ENCODE results near the gene SLC22A23. TPM values are rescaled to one million over a fixed set of nuclear protein-coding genes. Genes with fewer than 3 reads are reported as not detected.
A peak's percentile ranks its signal among the peaks of the same experiment; 100 is the strongest.

SLC22A23 gene
- total and polyA plus RNA-seq, 5 donors from 2014 or later: 0.24 to 6.3 (median 0.71) TPM

DNA sequence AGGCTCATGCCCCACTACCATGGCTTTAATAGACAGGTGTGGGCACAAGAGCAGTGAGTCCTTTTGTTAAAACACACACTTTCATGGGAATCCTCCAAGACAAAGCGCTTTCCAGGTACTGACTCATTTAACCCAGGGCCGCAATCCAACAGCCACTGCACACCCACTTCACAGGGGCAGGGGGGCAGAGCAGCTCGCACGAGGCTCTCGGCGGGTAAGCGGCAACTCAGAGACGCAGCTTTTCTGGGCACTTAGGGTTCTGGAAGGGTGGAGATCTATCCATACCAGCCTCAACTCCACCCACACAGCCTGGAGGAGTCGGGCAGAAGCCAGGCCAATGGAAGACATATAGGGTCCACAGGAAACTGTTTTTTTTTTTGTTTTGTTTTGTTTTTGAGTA is 169.5 kb downstream of the SLC22A23 start:
- H3K27ac Mint-ChIP-seq: no peak overlapping the region
- peaks cover 0 to 4% (median 0%) of the 10 kb centered on the region in 4 donors for H3K4me1 Mint-ChIP-seq
- DNase-seq: no peak

DNA sequence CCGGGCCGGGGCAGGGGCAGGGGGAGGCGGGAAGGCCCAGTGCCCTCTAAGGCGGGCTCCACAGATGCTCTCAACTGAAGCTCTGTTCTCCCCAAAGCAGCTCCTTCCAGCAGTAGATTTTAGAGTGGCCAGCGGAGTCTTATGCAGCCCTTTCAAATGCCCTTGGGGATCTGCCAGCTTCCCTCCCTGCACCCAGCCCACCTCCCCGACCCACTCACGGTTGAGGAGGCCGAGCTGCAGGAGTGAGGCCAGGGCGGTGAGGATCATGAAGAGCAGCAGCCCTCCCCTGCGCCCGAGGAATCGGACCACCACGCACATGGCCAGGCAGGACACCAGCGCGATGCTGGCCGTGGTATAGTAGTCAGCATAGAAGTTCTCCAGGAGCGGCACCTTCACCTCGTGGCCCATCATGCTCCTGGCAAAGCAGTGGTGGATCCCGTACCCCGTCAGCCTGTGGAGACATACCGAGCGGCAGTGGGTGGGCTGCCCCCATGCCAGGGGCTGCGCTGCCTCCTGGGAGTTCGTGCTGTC is 170.1 kb downstream of the SLC22A23 start:
- H3K27ac Mint-ChIP-seq: peak overlapping the region in 2 of 3 donors; percentile 46 to 86
- no peaks in the 10 kb centered on the region for H3K9me3 ChIP-seq (ENCODE audit: control insufficient read depth in 2 of 2, low read length in 2 of 2)
- ATAC-seq (ENCODE audit: low read depth in 2 of 2) (peak in 1 of 2 donors; percentile 23), DNase-seq (no peak)
- no peak overlapping the region for H3K4me3 Mint-ChIP-seq
- peaks cover 4% of the 10 kb centered on the region for H3K36me3 ChIP-seq (ENCODE audit: control insufficient read depth, insufficient read depth, low read length)
- peaks cover 10% of the 10 kb centered on the region for H3K36me3 Mint-ChIP-seq
- H3K4me1 ChIP-seq (ENCODE audit: control insufficient read depth, insufficient read depth, low read length, poor library complexity, severe bottlenecking): no peaks in the 10 kb centered on the region
- no peak overlapping the region for H3K27ac ChIP-seq (ENCODE audit: insufficient read depth, low read length, poor library complexity, severe bottlenecking)
- H3K4me3 ChIP-seq (ENCODE audit: low read depth, low read length): no peak overlapping the region
- H3K4me1 Mint-ChIP-seq: peaks cover 0 to 4% (median 0%) of the 10 kb centered on the region in 4 donors
- H3K27me3 Mint-ChIP-seq: no peaks in the 10 kb centered on the region
- H3K27me3 ChIP-seq (ENCODE audit: control insufficient read depth, insufficient read depth, low read length): no peaks in the 10 kb centered on the region
- no peaks in the 10 kb centered on the region for H3K9me3 Mint-ChIP-seq

More for the DNA sequence above, 169.5 kb downstream of the SLC22A23 start:
- Mint-ChIP-seq H3K9me3 (no peaks in the 10 kb centered on the region), H3K27me3 (no peaks in the 10 kb centered on the region), H3K4me3 (no peak overlapping the region), H3K36me3 (peaks cover 10% of the 10 kb centered on the region)
- no peaks in the 10 kb centered on the region for H3K9me3 ChIP-seq (ENCODE audit: control insufficient read depth in 2 of 2, low read length in 2 of 2)
- H3K4me3 ChIP-seq (ENCODE audit: low read depth, low read length): no peak overlapping the region
- H3K4me1 ChIP-seq (ENCODE audit: control insufficient read depth, insufficient read depth, low read length, poor library complexity, severe bottlenecking): no peaks in the 10 kb centered on the region
- no peak for ATAC-seq (ENCODE audit: low read depth in 2 of 2)
- H3K27me3 ChIP-seq (ENCODE audit: control insufficient read depth, insufficient read depth, low read length): no peaks in the 10 kb centered on the region
- H3K27ac ChIP-seq (ENCODE audit: insufficient read depth, low read length, poor library complexity, severe bottlenecking): no peak overlapping the region
- peaks cover 4% of the 10 kb centered on the region for H3K36me3 ChIP-seq (ENCODE audit: control insufficient read depth, insufficient read depth, low read length)

DNA sequence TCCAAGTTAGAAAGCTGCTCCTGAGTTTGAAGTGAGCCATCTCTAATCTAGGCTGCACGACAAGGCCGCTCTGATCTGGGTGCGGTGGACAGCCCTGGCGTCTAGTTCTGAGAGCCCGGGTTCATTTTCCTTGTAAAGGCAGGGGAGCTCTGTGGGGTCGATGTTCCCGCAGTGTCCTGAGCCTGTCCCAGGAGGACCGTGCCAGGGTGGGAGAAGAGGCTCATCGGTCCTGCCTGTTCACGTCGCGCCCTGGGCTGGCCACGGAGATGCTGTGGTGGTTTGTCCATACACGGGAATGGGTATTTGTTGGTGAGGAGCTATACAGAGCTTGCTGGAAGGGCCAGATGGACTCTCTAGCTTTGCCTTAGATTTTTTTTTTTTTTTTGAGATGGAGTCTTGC is 171.1 kb downstream of the SLC22A23 start:
- no peak for DNase-seq

DNA sequence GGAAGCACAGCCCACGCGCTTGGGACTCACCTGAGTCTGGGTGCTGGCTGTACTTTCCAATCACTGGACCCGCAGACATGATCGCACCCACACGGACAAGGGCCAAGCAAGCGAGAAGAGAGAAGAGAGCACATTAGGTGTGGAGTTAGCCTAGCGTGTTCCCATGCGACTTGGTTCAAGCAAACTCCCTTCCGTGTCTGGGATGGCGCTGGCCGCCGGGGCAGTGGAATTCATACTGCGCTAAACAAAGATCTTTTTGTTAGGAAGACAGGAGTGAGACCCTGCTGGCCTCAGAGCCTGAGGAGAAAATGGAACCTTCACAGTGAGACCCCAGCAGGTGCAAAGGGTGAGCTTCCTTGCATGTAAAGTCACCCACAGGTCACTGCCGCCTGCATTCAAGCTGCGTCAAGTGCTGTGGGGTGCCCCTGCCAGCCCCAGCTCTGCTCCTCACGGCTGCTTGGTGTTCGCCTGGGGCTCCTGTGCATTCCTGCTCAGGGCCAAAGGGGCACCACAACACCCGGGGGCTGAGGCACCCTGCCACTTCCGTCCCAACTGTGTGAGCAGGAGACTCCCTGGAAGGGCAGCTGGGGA is 171.7 kb downstream of the SLC22A23 start:
- Mint-ChIP-seq H3K27ac (no peak overlapping the region), H3K4me3 (no peak overlapping the region), H3K27me3 (no peaks in the 10 kb centered on the region), H3K36me3 (peaks cover 10% of the 10 kb centered on the region), H3K4me1 (peaks cover 0 to 4% (median 0%) of the 10 kb centered on the region in 4 donors), H3K9me3 (no peaks in the 10 kb centered on the region)
- no peak for DNase-seq
- Histone ChIP-seq H3K27ac (ENCODE audit: insufficient read depth, low read length, poor library complexity, severe bottlenecking) (no peak overlapping the region), H3K9me3 (ENCODE audit: control insufficient read depth in 2 of 2, low read length in 2 of 2) (no peaks in the 10 kb centered on the region), H3K36me3 (ENCODE audit: control insufficient read depth, insufficient read depth, low read length) (peaks cover 4% of the 10 kb centered on the region), H3K4me3 (ENCODE audit: low read depth, low read length) (no peak overlapping the region), H3K4me1 (ENCODE audit: control insufficient read depth, insufficient read depth, low read length, poor library complexity, severe bottlenecking) (no peaks in the 10 kb centered on the region), H3K27me3 (ENCODE audit: control insufficient read depth, insufficient read depth, low read length) (no peaks in the 10 kb centered on the region)
- no peak for ATAC-seq (ENCODE audit: low read depth in 2 of 2)

More for the DNA sequence above, 171.1 kb downstream of the SLC22A23 start:
- Mint-ChIP-seq H3K4me1 (peaks cover 0 to 4% (median 0%) of the 10 kb centered on the region in 4 donors), H3K27ac (peak overlapping the region in 1 of 3 donors; percentile 83), H3K9me3 (no peaks in the 10 kb centered on the region), H3K27me3 (no peaks in the 10 kb centered on the region), H3K4me3 (no peak overlapping the region), H3K36me3 (peaks cover 10% of the 10 kb centered on the region)
- no peaks in the 10 kb centered on the region for H3K27me3 ChIP-seq (ENCODE audit: control insufficient read depth, insufficient read depth, low read length)
- no peak overlapping the region for H3K27ac ChIP-seq (ENCODE audit: insufficient read depth, low read length, poor library complexity, severe bottlenecking)
- no peak for ATAC-seq (ENCODE audit: low read depth in 2 of 2)
- H3K36me3 ChIP-seq (ENCODE audit: control insufficient read depth, insufficient read depth, low read length): peaks cover 4% of the 10 kb centered on the region
- H3K4me1 ChIP-seq (ENCODE audit: control insufficient read depth, insufficient read depth, low read length, poor library complexity, severe bottlenecking): no peaks in the 10 kb centered on the region
- H3K4me3 ChIP-seq (ENCODE audit: low read depth, low read length): no peak overlapping the region
- no peaks in the 10 kb centered on the region for H3K9me3 ChIP-seq (ENCODE audit: control insufficient read depth in 2 of 2, low read length in 2 of 2)

DNA sequence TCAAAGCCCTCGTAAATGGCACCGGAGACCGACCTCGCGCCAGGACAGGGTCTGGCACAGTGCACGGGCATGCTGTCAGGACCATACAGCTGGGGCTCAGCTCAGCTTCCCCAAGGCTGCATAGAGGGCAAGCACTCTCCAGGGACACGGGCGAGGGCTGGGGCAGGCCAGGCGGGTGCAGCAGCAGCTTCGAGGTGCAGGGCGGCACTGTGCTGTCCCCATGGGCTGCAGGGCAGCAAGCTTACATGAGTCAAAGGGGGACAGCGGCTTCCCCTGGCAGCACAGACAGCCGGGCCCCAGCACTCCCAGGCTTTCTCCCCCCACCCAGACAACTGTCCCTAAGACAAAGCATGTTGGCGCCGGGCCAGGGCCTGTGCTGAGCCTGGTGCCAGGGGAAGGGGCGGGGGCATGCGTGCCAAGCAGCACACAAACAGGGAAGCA is 172.4 kb downstream of the SLC22A23 start:
- Histone ChIP-seq H3K27ac (ENCODE audit: insufficient read depth, low read length, poor library complexity, severe bottlenecking) (no peak overlapping the region), H3K4me1 (ENCODE audit: control insufficient read depth, insufficient read depth, low read length, poor library complexity, severe bottlenecking) (peaks cover 3% of the 10 kb centered on the region), H3K4me3 (ENCODE audit: low read depth, low read length) (no peak overlapping the region), H3K36me3 (ENCODE audit: control insufficient read depth, insufficient read depth, low read length) (peaks cover 4% of the 10 kb centered on the region), H3K9me3 (ENCODE audit: control insufficient read depth in 2 of 2, low read length in 2 of 2) (no peaks in the 10 kb centered on the region), H3K27me3 (ENCODE audit: control insufficient read depth, insufficient read depth, low read length) (no peaks in the 10 kb centered on the region)
- Mint-ChIP-seq H3K27me3 (no peaks in the 10 kb centered on the region), H3K4me3 (no peak overlapping the region), H3K27ac (no peak overlapping the region), H3K4me1 (peaks cover 4 to 9% (median 5%) of the 10 kb centered on the region in 4 donors), H3K9me3 (peaks cover 0 to 2% (median 0%) of the 10 kb centered on the region in 7 donors), H3K36me3 (peaks cover 10% of the 10 kb centered on the region)
- ATAC-seq (ENCODE audit: low read depth in 2 of 2) (no peak), DNase-seq (no peak)

DNA sequence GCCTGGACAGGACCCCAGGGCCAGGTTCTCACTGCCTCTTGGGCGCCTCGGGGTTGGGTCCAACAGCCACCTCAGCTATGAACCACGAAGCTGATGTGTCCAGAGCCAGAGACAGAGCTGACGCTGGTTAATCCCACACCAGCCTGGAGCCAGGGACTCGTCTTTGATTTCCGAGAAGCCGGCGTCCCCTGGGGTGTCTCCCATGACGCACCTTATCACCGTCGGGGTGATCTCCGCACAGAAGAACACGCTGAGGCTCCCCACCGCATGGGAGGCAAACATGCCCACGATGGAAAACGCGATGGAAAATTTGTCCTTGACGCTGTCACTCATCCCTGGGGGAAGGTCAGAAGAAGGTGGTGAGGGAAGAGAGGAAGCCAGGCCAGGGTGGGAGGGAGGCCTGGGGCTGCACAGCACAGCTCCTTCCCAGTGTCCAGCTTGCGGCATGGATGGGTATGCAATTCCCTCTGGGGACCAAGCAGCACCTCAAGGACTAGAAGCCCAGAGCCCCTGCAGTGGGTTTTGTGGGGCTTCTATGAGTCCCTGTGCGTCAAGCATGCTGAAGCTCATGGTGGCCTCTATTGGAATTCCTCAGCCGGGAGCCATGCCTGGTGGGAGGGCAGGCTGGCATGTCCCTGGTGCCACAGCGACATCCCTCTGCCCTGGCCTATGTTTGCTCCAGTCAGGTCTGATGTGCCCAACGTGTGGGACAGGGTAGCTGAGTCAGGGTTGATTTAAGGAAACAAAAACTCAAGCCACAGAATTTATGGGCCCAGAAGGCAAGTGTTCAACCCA is 173.0 kb downstream of the SLC22A23 start:
- Histone ChIP-seq H3K27ac (ENCODE audit: insufficient read depth, low read length, poor library complexity, severe bottlenecking) (no peak overlapping the region), H3K4me1 (ENCODE audit: control insufficient read depth, insufficient read depth, low read length, poor library complexity, severe bottlenecking) (peaks cover 3% of the 10 kb centered on the region), H3K9me3 (ENCODE audit: control insufficient read depth in 2 of 2, low read length in 2 of 2) (no peaks in the 10 kb centered on the region), H3K27me3 (ENCODE audit: control insufficient read depth, insufficient read depth, low read length) (no peaks in the 10 kb centered on the region), H3K4me3 (ENCODE audit: low read depth, low read length) (no peak overlapping the region), H3K36me3 (ENCODE audit: control insufficient read depth, insufficient read depth, low read length) (peaks cover 4% of the 10 kb centered on the region)
- H3K4me1 Mint-ChIP-seq: peaks cover 5 to 11% (median 5%) of the 10 kb centered on the region in 4 donors
- no peaks in the 10 kb centered on the region for H3K27me3 Mint-ChIP-seq
- H3K27ac Mint-ChIP-seq: no peak overlapping the region
- H3K36me3 Mint-ChIP-seq: peaks cover 10% of the 10 kb centered on the region
- DNase-seq (no peak), ATAC-seq (ENCODE audit: low read depth in 2 of 2) (no peak)
- peaks cover 0 to 2% (median 0%) of the 10 kb centered on the region in 7 donors for H3K9me3 Mint-ChIP-seq
- H3K4me3 Mint-ChIP-seq: no peak overlapping the region

DNA sequence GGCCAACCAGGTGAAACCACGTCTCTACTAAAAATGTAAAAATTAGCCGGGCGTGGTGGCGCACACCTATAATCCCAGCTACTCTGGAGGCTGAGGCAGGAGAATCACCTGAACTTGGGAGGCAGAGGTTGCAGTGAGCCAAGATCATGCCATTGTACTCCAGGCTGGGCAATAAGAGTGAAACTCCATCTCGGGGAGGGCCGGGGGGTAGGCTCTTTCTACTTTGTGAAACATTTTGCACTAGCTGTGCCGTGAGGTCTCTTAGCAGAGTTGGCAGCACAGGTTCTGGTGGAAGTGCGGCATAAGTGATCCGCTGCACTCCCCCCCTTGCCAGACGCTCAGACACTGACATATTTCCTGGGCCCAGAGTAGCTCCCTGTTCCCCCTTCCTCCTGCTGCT is 173.6 kb downstream of the SLC22A23 start:
- ATAC-seq (ENCODE audit: low read depth in 2 of 2) (no peak), DNase-seq (no peak)
- Histone ChIP-seq H3K27me3 (ENCODE audit: control insufficient read depth, insufficient read depth, low read length) (no peaks in the 10 kb centered on the region), H3K9me3 (ENCODE audit: control insufficient read depth in 2 of 2, low read length in 2 of 2) (no peaks in the 10 kb centered on the region), H3K4me1 (ENCODE audit: control insufficient read depth, insufficient read depth, low read length, poor library complexity, severe bottlenecking) (peaks cover 3% of the 10 kb centered on the region), H3K27ac (ENCODE audit: insufficient read depth, low read length, poor library complexity, severe bottlenecking) (no peak overlapping the region), H3K4me3 (ENCODE audit: low read depth, low read length) (no peak overlapping the region), H3K36me3 (ENCODE audit: control insufficient read depth, insufficient read depth, low read length) (peaks cover 4% of the 10 kb centered on the region)
- Mint-ChIP-seq H3K36me3 (peaks cover 7% of the 10 kb centered on the region), H3K27ac (no peak overlapping the region), H3K27me3 (no peaks in the 10 kb centered on the region), H3K4me1 (peaks cover 5 to 11% (median 5%) of the 10 kb centered on the region in 4 donors), H3K4me3 (no peak overlapping the region), H3K9me3 (peaks cover 0 to 2% (median 0%) of the 10 kb centered on the region in 7 donors)
